Measurements from ENCODE around the gene ADCY5.

ADCY5 gene

DNA sequence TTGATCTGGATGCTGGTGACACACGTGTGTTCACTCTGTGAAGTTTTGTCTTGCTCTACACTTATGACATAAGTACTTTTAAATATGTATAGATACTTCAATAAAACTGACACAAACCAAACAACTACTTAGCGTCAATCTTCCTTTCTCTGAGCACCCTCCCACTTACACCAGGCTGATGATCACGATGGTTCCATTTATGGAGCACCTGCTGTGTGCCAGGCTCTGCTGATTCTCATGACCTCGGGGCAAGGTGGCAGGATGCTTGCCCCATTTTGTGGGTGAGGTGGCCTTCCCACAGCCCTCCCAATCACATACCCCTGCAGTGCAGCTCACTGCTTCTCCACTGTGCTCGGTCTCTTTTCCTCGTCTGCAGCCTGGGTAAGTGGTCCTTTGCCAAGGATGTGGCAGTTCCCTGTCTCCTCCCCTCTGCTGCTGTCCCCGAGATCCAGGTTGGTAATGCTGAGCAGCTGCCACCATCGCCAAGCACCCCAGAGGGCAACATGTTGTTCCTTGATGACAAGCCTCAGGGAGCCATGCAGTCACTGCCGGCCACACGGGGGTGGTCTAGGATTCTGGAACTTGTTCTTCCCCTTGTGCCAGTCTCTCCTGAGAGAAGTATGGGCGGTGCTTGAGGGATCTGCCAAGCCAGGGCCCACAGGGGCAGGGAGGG, 20.6 kb upstream of the ADCY5 start:
- no peaks in the 10 kb centered on the region for H3K9me3 ChIP-seq (ENCODE audit: insufficient read depth, low read length, severe bottlenecking)
- H3K36me3 ChIP-seq (ENCODE audit: insufficient read depth, low read length) = no peaks in the 10 kb centered on the region
- no peak for DNase-seq
- TF ChIP-seq, protein P1, sequence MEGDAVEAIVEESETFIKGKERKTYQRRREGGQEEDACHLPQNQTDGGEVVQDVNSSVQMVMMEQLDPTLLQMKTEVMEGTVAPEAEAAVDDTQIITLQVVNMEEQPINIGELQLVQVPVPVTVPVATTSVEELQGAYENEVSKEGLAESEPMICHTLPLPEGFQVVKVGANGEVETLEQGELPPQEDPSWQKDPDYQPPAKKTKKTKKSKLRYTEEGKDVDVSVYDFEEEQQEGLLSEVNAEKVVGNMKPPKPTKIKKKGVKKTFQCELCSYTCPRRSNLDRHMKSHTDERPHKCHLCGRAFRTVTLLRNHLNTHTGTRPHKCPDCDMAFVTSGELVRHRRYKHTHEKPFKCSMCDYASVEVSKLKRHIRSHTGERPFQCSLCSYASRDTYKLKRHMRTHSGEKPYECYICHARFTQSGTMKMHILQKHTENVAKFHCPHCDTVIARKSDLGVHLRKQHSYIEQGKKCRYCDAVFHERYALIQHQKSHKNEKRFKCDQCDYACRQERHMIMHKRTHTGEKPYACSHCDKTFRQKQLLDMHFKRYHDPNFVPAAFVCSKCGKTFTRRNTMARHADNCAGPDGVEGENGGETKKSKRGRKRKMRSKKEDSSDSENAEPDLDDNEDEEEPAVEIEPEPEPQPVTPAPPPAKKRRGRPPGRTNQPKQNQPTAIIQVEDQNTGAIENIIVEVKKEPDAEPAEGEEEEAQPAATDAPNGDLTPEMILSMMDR (IDR thresholded peaks at IDR 0.05; ENCODE audit: borderline replicate concordance, extremely low read depth, low read length, poor library complexity, severe bottlenecking) = no peak
- TF ChIP-seq EZH2 (IDR thresholded peaks at IDR 0.05; ENCODE audit: borderline replicate concordance, low read depth, low read length, severe bottlenecking) = no peak
- no peaks in the 10 kb centered on the region for H3K79me2 ChIP-seq (ENCODE audit: insufficient read depth, low read length)
- H3K4me2 ChIP-seq (ENCODE audit: insufficient read depth, low read length) = no peak overlapping the region
- no peak for ATAC-seq (ENCODE audit: insufficient read depth, low read depth)
- H2AFZ ChIP-seq (ENCODE audit: low read depth, low read length) = no peak overlapping the region
- no peaks in the 10 kb centered on the region for H3K27me3 ChIP-seq (ENCODE audit: insufficient read depth, low read length, poor library complexity)
- no peak overlapping the region for H3K27ac ChIP-seq (ENCODE audit: low read length)
- H3K9ac ChIP-seq (ENCODE audit: low read depth, low read length) = no peak overlapping the region
- H3K4me3 ChIP-seq (ENCODE audit: low read depth in 1 of 2, low read length in 2 of 2) = no peak overlapping the region
- no peaks in the 10 kb centered on the region for H4K20me1 ChIP-seq (ENCODE audit: insufficient read depth, low read length)
- no peaks in the 10 kb centered on the region for H3K4me1 ChIP-seq (ENCODE audit: insufficient read depth, low read length)

DNA sequence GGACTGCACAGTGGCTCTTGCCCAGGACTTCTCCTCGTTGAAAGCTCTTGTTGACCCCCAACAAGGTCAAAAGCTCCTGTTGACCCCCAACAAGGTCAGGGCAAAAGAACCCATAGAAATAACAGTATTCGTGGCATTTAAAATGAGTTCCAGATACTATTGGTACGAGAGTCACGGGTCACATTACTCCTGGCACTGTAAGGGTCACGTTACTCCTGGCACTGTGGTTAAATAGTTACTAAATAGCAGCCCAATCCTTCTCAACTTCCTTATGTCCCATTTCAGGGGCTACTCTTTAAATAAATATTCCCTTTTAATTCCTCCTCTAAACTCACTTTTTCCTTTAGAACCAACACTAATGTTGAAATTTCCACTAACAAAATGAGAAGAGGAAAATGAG, 18.2 kb upstream of the ADCY5 start:
- Histone ChIP-seq H3K9ac (ENCODE audit: low read depth, low read length) (no peak overlapping the region), H4K20me1 (ENCODE audit: insufficient read depth, low read length) (no peaks in the 10 kb centered on the region), H3K36me3 (ENCODE audit: insufficient read depth, low read length) (no peaks in the 10 kb centered on the region), H3K27ac (ENCODE audit: low read length) (no peak overlapping the region), H2AFZ (ENCODE audit: low read depth, low read length) (no peak overlapping the region), H3K4me2 (ENCODE audit: insufficient read depth, low read length) (no peak overlapping the region), H3K4me3 (ENCODE audit: low read depth in 1 of 2, low read length in 2 of 2) (no peak overlapping the region), H3K9me3 (ENCODE audit: insufficient read depth, low read length, severe bottlenecking) (no peaks in the 10 kb centered on the region), H3K4me1 (ENCODE audit: insufficient read depth, low read length) (no peaks in the 10 kb centered on the region), H3K27me3 (ENCODE audit: insufficient read depth, low read length, poor library complexity) (peaks cover 10% of the 10 kb centered on the region), H3K79me2 (ENCODE audit: insufficient read depth, low read length) (no peaks in the 10 kb centered on the region)
- TF ChIP-seq, protein P1 (IDR thresholded peaks at IDR 0.05; ENCODE audit: borderline replicate concordance, extremely low read depth, low read length, poor library complexity, severe bottlenecking) = no peak
- TF ChIP-seq EZH2 (IDR thresholded peaks at IDR 0.05; ENCODE audit: borderline replicate concordance, low read depth, low read length, severe bottlenecking) = no peak
- no peak for ATAC-seq (ENCODE audit: insufficient read depth, low read depth)
- no peak for DNase-seq

DNA sequence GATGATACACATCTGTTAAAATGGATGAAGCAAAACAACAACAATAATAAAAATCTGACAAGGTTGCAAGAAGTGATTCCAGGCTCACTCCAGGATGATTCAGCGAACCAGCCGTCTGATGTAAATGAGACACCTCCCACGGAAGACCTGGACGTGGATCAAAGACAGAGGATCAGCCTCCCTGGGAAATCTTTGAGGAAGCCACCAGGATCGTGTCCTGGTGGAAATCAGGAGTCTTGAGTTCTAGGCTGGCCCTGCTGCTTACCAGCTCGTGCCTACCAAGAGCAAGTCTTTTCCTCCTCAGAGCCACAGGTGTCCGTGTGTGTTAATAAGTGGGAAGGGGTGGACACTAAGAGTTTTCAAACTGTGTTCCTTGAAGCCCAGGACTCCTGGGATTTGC, 15.3 kb upstream of the ADCY5 start:
- TF ChIP-seq EZH2 (IDR thresholded peaks at IDR 0.05; ENCODE audit: borderline replicate concordance, low read depth, low read length, severe bottlenecking) = no peak
- TF ChIP-seq, protein P1 (IDR thresholded peaks at IDR 0.05; ENCODE audit: borderline replicate concordance, extremely low read depth, low read length, poor library complexity, severe bottlenecking) = no peak
- no peaks in the 10 kb centered on the region for H3K4me1 ChIP-seq (ENCODE audit: insufficient read depth, low read length)

More for the DNA sequence above, 15.3 kb upstream of the ADCY5 start:
- no peak overlapping the region for H3K9ac ChIP-seq (ENCODE audit: low read depth, low read length)
- DNase-seq = no peak
- no peak overlapping the region for H3K4me3 ChIP-seq (ENCODE audit: low read depth in 1 of 2, low read length in 2 of 2)
- no peaks in the 10 kb centered on the region for H3K36me3 ChIP-seq (ENCODE audit: insufficient read depth, low read length)
- no peak for ATAC-seq (ENCODE audit: insufficient read depth, low read depth)
- no peaks in the 10 kb centered on the region for H4K20me1 ChIP-seq (ENCODE audit: insufficient read depth, low read length)
- no peaks in the 10 kb centered on the region for H3K9me3 ChIP-seq (ENCODE audit: insufficient read depth, low read length, severe bottlenecking)
- no peak overlapping the region for H3K27ac ChIP-seq (ENCODE audit: low read length)
- no peak overlapping the region for H3K4me2 ChIP-seq (ENCODE audit: insufficient read depth, low read length)
- no peak overlapping the region for H2AFZ ChIP-seq (ENCODE audit: low read depth, low read length)
- peaks cover 13% of the 10 kb centered on the region for H3K27me3 ChIP-seq (ENCODE audit: insufficient read depth, low read length, poor library complexity)
- H3K79me2 ChIP-seq (ENCODE audit: insufficient read depth, low read length) = no peaks in the 10 kb centered on the region
